ENCODE results near the gene PDLIM7. TPM values are rescaled to one million over a fixed set of nuclear protein-coding genes. Genes with fewer than 3 reads are reported as not detected.
A peak's percentile ranks its signal among the peaks of the same experiment; 100 is the strongest.

The PDLIM7 gene
- total RNA-seq, 1 donor from 2014 or later, result 49.9 TPM

DNA sequence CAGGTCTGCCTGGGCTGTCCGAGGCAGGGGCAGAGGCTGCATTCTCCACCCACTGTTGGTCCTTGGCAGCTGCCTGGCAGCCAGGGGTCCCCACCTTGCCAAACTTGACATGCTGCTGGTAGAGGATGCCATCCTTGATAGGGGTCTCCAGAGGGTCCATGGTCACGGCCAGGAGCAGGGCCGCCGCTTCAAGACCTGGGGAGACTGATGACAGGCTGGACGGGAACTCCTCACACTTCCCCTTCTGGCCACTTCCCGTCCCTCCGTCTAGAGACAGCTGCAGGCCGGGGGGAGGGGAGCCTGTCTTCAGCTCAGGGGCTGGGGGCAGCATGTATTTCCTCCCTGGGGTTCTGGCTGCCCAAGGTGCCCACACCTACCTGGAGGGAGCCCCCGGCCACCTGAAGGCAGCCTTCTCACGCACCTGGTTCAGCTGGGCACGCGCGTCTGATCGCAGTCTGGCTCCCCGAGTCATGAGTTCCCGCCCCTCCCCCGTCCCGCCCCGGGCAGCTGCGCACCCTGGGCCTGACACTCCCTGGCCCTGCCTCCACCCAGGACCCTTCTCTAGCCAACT is 12.1 kb upstream of the PDLIM7 start, which contains the start of gene DOK3:
Gene DOK3 (minus strand): TSS at position 446 of the 571 bp plus-strand sequence. CDS start 286 bp downstream, at position 160.
- Mint-ChIP-seq H3K9me3 (no peaks in the 10 kb centered on the region), H3K4me3 (no peak within 1 kb of the TSS), H3K36me3 (ENCODE audit: low read depth) (peaks cover 21% of the 10 kb centered on the region), H3K4me1 (ENCODE audit: low read depth) (peaks cover 7% of the 10 kb centered on the region), H3K27ac (no peak within 1 kb of the TSS), H3K27me3 (ENCODE audit: insufficient read depth) (no peaks in the 10 kb centered on the region)
- intact Hi-C loops (cut with micrococcal nuclease), result no loop called here
- no peak for DNase-seq (ENCODE audit: low spot score)

GRCh38 chr5:177508837-177509236 is 11.4 kb upstream of the PDLIM7 start:
- DNase-seq (ENCODE audit: low spot score), result no peak
- no peak overlapping the region for H3K4me3 Mint-ChIP-seq
- no peak overlapping the region for H3K27ac Mint-ChIP-seq
- intact Hi-C loops (cut with micrococcal nuclease), result no loop called here
- H3K4me1 Mint-ChIP-seq (ENCODE audit: low read depth), result peaks cover under 1% of the 10 kb centered on the region
- no peaks in the 10 kb centered on the region for H3K27me3 Mint-ChIP-seq (ENCODE audit: insufficient read depth)
- H3K9me3 Mint-ChIP-seq, result no peaks in the 10 kb centered on the region
- H3K36me3 Mint-ChIP-seq (ENCODE audit: low read depth), result peaks cover 15% of the 10 kb centered on the region

GRCh38 chr5:177508221-177508611 is 10.8 kb upstream of the PDLIM7 start:
- H3K27ac Mint-ChIP-seq, result no peak overlapping the region
- H3K9me3 Mint-ChIP-seq, result no peaks in the 10 kb centered on the region
- H3K36me3 Mint-ChIP-seq (ENCODE audit: low read depth), result peaks cover 14% of the 10 kb centered on the region
- no peak for DNase-seq (ENCODE audit: low spot score)
- no peaks in the 10 kb centered on the region for H3K27me3 Mint-ChIP-seq (ENCODE audit: insufficient read depth)
- intact Hi-C loops (cut with micrococcal nuclease), result no loop called here
- no peak overlapping the region for H3K4me3 Mint-ChIP-seq
- H3K4me1 Mint-ChIP-seq (ENCODE audit: low read depth), result no peaks in the 10 kb centered on the region

DNA sequence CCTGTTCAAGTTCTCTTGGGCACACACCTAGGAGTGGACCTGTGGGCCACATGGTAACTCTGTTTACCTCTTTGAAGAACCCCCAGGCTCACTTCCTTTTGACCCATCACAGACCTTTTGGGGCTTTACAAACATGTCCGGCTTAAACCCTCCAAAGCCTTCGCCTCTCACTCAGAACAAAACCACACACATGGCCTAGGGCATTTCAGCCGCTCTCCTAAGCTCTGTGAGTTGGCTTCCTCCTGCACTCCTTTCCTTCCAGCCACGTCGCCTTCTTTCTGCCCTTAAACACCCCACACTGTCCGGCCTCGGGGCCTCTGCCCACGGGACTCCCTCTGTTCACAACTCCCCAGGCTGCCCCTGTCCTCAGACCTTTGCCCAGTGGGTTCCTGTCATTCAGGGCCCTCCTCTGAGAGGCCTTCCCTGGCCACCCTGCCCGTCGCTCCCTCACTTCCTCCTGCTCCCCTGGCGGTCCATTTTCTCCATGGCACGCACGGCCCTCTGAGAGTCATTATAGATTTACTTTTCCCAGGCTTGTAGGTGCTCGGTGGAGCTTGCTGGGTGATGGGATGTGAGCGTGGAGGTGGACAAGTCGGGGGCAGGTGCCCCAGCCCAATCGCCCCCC is 10.3 kb upstream of the PDLIM7 start:
- H3K9me3 Mint-ChIP-seq, result no peaks in the 10 kb centered on the region
- no peak overlapping the region for H3K4me3 Mint-ChIP-seq
- H3K4me1 Mint-ChIP-seq (ENCODE audit: low read depth), result no peaks in the 10 kb centered on the region
- DNase-seq (ENCODE audit: low spot score), result no peak
- no peak overlapping the region for H3K27ac Mint-ChIP-seq
- intact Hi-C loops (cut with micrococcal nuclease), result no loop called here
- no peaks in the 10 kb centered on the region for H3K27me3 Mint-ChIP-seq (ENCODE audit: insufficient read depth)
- H3K36me3 Mint-ChIP-seq (ENCODE audit: low read depth), result peaks cover 14% of the 10 kb centered on the region

GRCh38 chr5:177507165-177507564 is 9.8 kb upstream of the PDLIM7 start:
- H3K4me1 Mint-ChIP-seq (ENCODE audit: low read depth), result no peaks in the 10 kb centered on the region
- intact Hi-C loops (cut with micrococcal nuclease), result no loop called here
- H3K36me3 Mint-ChIP-seq (ENCODE audit: low read depth), result peaks cover 12% of the 10 kb centered on the region
- H3K9me3 Mint-ChIP-seq, result no peaks in the 10 kb centered on the region
- H3K27ac Mint-ChIP-seq, result no peak overlapping the region
- H3K27me3 Mint-ChIP-seq (ENCODE audit: insufficient read depth), result no peaks in the 10 kb centered on the region
- H3K4me3 Mint-ChIP-seq, result no peak overlapping the region
- DNase-seq (ENCODE audit: low spot score), result no peak

DNA sequence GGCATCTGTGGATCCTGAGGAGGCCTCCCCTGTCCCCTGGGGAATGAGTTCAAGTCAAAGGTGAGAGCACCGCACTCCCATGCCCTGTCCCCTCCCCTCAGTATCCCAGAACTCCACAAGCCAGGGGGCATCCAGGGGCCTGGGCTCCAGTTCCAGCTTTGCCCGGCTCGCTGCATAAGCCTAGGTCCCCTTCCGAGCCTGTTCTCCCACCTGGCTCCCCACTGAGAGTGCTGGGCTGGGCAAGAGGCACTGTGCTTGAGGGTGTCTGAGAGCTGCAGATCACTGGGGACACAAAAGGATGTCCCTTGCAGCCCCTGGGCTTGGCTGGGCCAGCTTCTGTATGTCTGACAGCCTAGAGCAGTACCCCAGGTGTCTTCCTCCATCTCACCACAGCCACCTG is 7.7 kb upstream of the PDLIM7 start:
- H3K9me3 Mint-ChIP-seq, result no peaks in the 10 kb centered on the region
- intact Hi-C loops (cut with micrococcal nuclease), result no loop called here
- H3K4me3 Mint-ChIP-seq, result no peak overlapping the region
- no peak overlapping the region for H3K27ac Mint-ChIP-seq
- no peak for DNase-seq (ENCODE audit: low spot score)
- peaks cover 5% of the 10 kb centered on the region for H3K4me1 Mint-ChIP-seq (ENCODE audit: low read depth)
- H3K36me3 Mint-ChIP-seq (ENCODE audit: low read depth), result peaks cover 2% of the 10 kb centered on the region
- H3K27me3 Mint-ChIP-seq (ENCODE audit: insufficient read depth), result peaks cover 4% of the 10 kb centered on the region

GRCh38 chr5:177504086-177505056 is 7.0 kb upstream of the PDLIM7 start:
- H3K9me3 Mint-ChIP-seq, result no peaks in the 10 kb centered on the region
- H3K27me3 Mint-ChIP-seq (ENCODE audit: insufficient read depth), result peaks cover 8% of the 10 kb centered on the region
- peaks cover 5% of the 10 kb centered on the region for H3K4me1 Mint-ChIP-seq (ENCODE audit: low read depth)
- no peak overlapping the region for H3K4me3 Mint-ChIP-seq
- intact Hi-C loops (cut with micrococcal nuclease), result no loop called here
- no peak for DNase-seq (ENCODE audit: low spot score)
- H3K27ac Mint-ChIP-seq, result no peak overlapping the region
- H3K36me3 Mint-ChIP-seq (ENCODE audit: low read depth), result no peaks in the 10 kb centered on the region

GRCh38 chr5:177503351-177504085 is 6.1 kb upstream of the PDLIM7 start:
- DNase-seq (ENCODE audit: low spot score), result no peak
- Mint-ChIP-seq H3K9me3 (no peaks in the 10 kb centered on the region), H3K36me3 (ENCODE audit: low read depth) (no peaks in the 10 kb centered on the region), H3K27ac (no peak overlapping the region), H3K4me1 (ENCODE audit: low read depth) (peaks cover 9% of the 10 kb centered on the region), H3K27me3 (ENCODE audit: insufficient read depth) (peaks cover 12% of the 10 kb centered on the region), H3K4me3 (no peak overlapping the region)
- intact Hi-C loops (cut with micrococcal nuclease), result no loop called here

GRCh38 chr5:177502886-177503285 is 5.5 kb upstream of the PDLIM7 start:
- Mint-ChIP-seq H3K36me3 (ENCODE audit: low read depth) (no peaks in the 10 kb centered on the region), H3K4me3 (no peak overlapping the region), H3K27ac (no peak overlapping the region), H3K9me3 (no peaks in the 10 kb centered on the region), H3K27me3 (ENCODE audit: insufficient read depth) (peaks cover 16% of the 10 kb centered on the region), H3K4me1 (ENCODE audit: low read depth) (peaks cover 16% of the 10 kb centered on the region)
- intact Hi-C loops (cut with micrococcal nuclease), result no loop called here
- no peak for DNase-seq (ENCODE audit: low spot score)

DNA sequence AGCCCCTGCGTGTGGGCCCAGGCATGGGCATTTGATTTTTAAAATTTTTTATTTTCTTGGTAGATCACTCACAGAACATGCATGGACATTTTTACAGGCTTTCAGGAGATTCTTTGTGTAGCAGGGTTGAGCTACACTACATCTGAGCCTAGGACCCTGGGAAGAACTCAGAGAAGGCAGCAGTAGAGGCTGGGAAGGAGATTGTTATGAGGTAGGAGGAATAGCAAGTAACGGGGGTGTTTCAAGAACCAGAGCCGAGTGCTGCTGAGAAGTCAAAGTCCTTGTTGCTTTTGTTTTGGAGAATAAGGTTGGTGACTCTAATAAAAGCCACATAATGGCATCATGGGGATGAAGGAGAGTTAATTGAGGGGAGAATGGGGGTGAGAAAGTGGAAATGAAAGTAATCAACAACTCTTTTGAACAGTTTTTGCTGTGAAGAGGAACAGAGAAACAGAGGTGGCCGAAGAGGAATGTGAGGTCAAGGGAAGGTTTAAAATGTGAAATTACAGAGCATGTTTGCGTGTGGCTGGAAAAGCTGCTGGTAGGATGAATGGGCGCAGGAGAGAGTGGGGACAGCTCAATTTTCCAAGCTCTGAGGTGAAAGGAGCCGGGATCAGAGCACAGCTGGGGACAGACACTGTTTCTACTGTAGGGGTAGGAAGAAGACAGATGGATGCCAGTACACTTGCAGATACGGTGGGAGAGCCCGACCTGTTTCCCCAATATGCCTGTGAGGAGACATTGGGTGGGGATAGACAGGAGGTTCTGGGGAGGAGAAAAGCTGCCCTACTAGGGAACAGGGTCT is 4.7 kb upstream of the PDLIM7 start:
- no peak overlapping the region for H3K27ac Mint-ChIP-seq
- H3K4me3 Mint-ChIP-seq, result no peak overlapping the region
- no peak for DNase-seq (ENCODE audit: low spot score)
- H3K27me3 Mint-ChIP-seq (ENCODE audit: insufficient read depth), result peaks cover 16% of the 10 kb centered on the region
- H3K36me3 Mint-ChIP-seq (ENCODE audit: low read depth), result no peaks in the 10 kb centered on the region
- H3K9me3 Mint-ChIP-seq, result no peaks in the 10 kb centered on the region
- peaks cover 17% of the 10 kb centered on the region for H3K4me1 Mint-ChIP-seq (ENCODE audit: low read depth)
- intact Hi-C loops (cut with micrococcal nuclease), result loop anchor here (1.0 to 2.0 kb wide), 4 partner anchors 99 to 387 kb away; no protein-coding TSS in a partner anchor

- no peak overlapping the region for H3K27ac Mint-ChIP-seq
- H3K36me3 Mint-ChIP-seq (ENCODE audit: low read depth), result no peaks in the 10 kb centered on the region
- peaks cover 22% of the 10 kb centered on the region for H3K4me1 Mint-ChIP-seq (ENCODE audit: low read depth)
- intact Hi-C loops (cut with micrococcal nuclease), result loop anchor here (1.0 to 2.0 kb wide), 4 partner anchors 98 to 386 kb away; no protein-coding TSS in a partner anchor
- no peak overlapping the region for H3K4me3 Mint-ChIP-seq
- no peaks in the 10 kb centered on the region for H3K9me3 Mint-ChIP-seq
- H3K27me3 Mint-ChIP-seq (ENCODE audit: insufficient read depth), result peaks cover 16% of the 10 kb centered on the region
- peak; percentile 67 for DNase-seq (ENCODE audit: low spot score)
Measured at GRCh38 chr5:177500685-177501522, 3.5 kb upstream of the PDLIM7 start.

All from activated T-helper 1 cell treated with anti-CD3 and anti-CD28 coated beads, Interleukin-12 subunit alpha, Interleukin-12 subunit beta, Interleukin-2, Interleukin-4 antibody, amounts not matched to agents 30 ng/mL and 10 ng/mL and 1 ng/mL, durations not matched to agents 14 hours and 24 hours and 36 hours (primary cell).